HFFc6 (cell line): ENCODE data around the gene LAIR1. TPM values are rescaled to one million over a fixed set of nuclear protein-coding genes. Genes with fewer than 3 reads are reported as not detected.

ENCODE experiments used
- DNase-seq: peaks from one replicate; pipeline ENCODE4 v3.0.0-alpha.2; 2018
- H3K27ac Mint-ChIP-seq: 2 replicates; pipeline ENCODE4 v1.8.0; 2020; ENCODE audit warnings: mild to moderate bottlenecking, mixed read lengths
- H3K27me3 Mint-ChIP-seq: 2 replicates; pipeline ENCODE4 v1.8.0; 2021; ENCODE audit warnings: mild to moderate bottlenecking, moderate library complexity, mixed read lengths; ENCODE audit not compliant: insufficient read depth
- H3K36me3 Mint-ChIP-seq: 2 replicates; pipeline ENCODE4 v1.8.0; 2021; ENCODE audit warnings: low read depth, mixed read lengths
- H3K4me1 Mint-ChIP-seq: 2 replicates; pipeline ENCODE4 v1.8.0; 2020; ENCODE audit warnings: low read depth, mixed read lengths
- H3K4me3 Mint-ChIP-seq: 2 replicates; pipeline ENCODE4 v1.8.0; 2020; ENCODE audit warnings: mild to moderate bottlenecking, moderate library complexity, mixed read lengths
- H3K9me3 Mint-ChIP-seq: 2 replicates; pipeline ENCODE4 v1.8.0; 2020; ENCODE audit warnings: mild to moderate bottlenecking, mixed read lengths
- total RNA-seq, 6 experiments: library from RNA; stranded (reverse); fragmentation: NEBNext Ultra II Directional; extraction: Animal tissue kit (Norgen Biotek cat#: 25700); gene quantifications; 2 replicates in 1 of 6; 3 replicates in 5 of 6; pipeline ENCODE4 v1.2.3, GENCODE V29; 2021
- TF ChIP-seq, protein P1 (sequence below): fragments of 200-600 bp; sonication (generic); IDR thresholded peaks from 2 replicates; pipeline ENCODE4 v1.5.0; 2021; ENCODE audit warnings: antibody characterized with exemption, mild to moderate bottlenecking

The LAIR1 gene
- total RNA-seq, 6 experiments from 2014 or later, result not detected

GRCh38 chr19:54354761-54355160, 10.0 kb downstream of the LAIR1 start:
- no peaks in the 10 kb centered on the region for H3K9me3 Mint-ChIP-seq
- H3K4me3 Mint-ChIP-seq, result no peak overlapping the region

GRCh38 chr19:54352546-54352945, 12.2 kb downstream of the LAIR1 start:
- H3K9me3 Mint-ChIP-seq, result peaks cover 4% of the 10 kb centered on the region; the same call in 1 of the 2 replicates
- no peaks in the 10 kb centered on the region for H3K36me3 Mint-ChIP-seq
- H3K4me3 Mint-ChIP-seq, result no peak overlapping the region
- no peaks in the 10 kb centered on the region for H3K4me1 Mint-ChIP-seq
- no peak overlapping the region for H3K27ac Mint-ChIP-seq
- no peak for DNase-seq
- TF ChIP-seq, protein P1, sequence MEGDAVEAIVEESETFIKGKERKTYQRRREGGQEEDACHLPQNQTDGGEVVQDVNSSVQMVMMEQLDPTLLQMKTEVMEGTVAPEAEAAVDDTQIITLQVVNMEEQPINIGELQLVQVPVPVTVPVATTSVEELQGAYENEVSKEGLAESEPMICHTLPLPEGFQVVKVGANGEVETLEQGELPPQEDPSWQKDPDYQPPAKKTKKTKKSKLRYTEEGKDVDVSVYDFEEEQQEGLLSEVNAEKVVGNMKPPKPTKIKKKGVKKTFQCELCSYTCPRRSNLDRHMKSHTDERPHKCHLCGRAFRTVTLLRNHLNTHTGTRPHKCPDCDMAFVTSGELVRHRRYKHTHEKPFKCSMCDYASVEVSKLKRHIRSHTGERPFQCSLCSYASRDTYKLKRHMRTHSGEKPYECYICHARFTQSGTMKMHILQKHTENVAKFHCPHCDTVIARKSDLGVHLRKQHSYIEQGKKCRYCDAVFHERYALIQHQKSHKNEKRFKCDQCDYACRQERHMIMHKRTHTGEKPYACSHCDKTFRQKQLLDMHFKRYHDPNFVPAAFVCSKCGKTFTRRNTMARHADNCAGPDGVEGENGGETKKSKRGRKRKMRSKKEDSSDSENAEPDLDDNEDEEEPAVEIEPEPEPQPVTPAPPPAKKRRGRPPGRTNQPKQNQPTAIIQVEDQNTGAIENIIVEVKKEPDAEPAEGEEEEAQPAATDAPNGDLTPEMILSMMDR, result no peak
- peaks cover 10% of the 10 kb centered on the region for H3K27me3 Mint-ChIP-seq

More at GRCh38 chr19:54354761-54355160, 10.0 kb downstream of the LAIR1 start:
- Mint-ChIP-seq H3K4me1 (no peaks in the 10 kb centered on the region), H3K36me3 (no peaks in the 10 kb centered on the region), H3K27me3 (peaks cover 10% of the 10 kb centered on the region), H3K27ac (no peak overlapping the region)
- no peak for DNase-seq
- TF ChIP-seq, protein P1, result no peak

- DNase-seq, result no peak
- TF ChIP-seq, protein P1, result no peak
- Mint-ChIP-seq H3K9me3 (peaks cover 4% of the 10 kb centered on the region; the same call in 1 of the 2 replicates), H3K4me3 (no peak overlapping the region), H3K4me1 (no peaks in the 10 kb centered on the region), H3K36me3 (no peaks in the 10 kb centered on the region), H3K27me3 (peaks cover 13% of the 10 kb centered on the region), H3K27ac (no peak overlapping the region)
Observed at GRCh38 chr19:54352041-54352440, 12.7 kb downstream of the LAIR1 start.

GRCh38 chr19:54351474-54351873, 13.3 kb downstream of the LAIR1 start:
- TF ChIP-seq, protein P1, result no peak
- H3K4me3 Mint-ChIP-seq, result no peak overlapping the region
- no peak overlapping the region for H3K27ac Mint-ChIP-seq
- H3K27me3 Mint-ChIP-seq, result peaks cover 16% of the 10 kb centered on the region
- no peaks in the 10 kb centered on the region for H3K4me1 Mint-ChIP-seq
- no peak for DNase-seq
- H3K36me3 Mint-ChIP-seq, result no peaks in the 10 kb centered on the region
- H3K9me3 Mint-ChIP-seq, result peaks cover 4% of the 10 kb centered on the region; the same call in 1 of the 2 replicates

- Mint-ChIP-seq H3K27me3 (peaks cover 18% of the 10 kb centered on the region), H3K27ac (no peak overlapping the region), H3K9me3 (peaks cover 4% of the 10 kb centered on the region; the same call in 1 of the 2 replicates), H3K36me3 (no peaks in the 10 kb centered on the region), H3K4me1 (no peaks in the 10 kb centered on the region), H3K4me3 (no peak overlapping the region)
- TF ChIP-seq, protein P1, result no peak
- no peak for DNase-seq
Observed at GRCh38 chr19:54345938-54346386, 18.8 kb downstream of the LAIR1 start.

DNA sequence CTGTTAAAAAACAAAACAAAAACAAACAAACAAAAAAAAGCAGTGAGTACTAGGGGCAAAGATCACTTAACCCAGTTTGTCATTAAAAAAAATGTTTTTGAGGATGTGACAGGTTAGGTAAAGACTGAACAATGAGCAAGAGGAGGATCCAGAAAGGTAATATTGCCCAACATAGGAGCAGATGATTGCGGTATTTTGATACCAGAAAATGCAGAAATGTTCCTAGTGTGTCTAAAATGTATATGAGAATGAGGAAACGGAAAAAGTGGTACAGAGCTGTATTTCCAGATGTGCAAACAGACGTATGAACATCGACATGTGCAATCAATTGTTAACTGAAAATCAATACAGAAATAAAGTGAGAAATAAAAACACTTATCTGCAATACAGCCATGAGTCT, 20.9 kb downstream of the LAIR1 start:
- peaks cover 30% of the 10 kb centered on the region for H3K27me3 Mint-ChIP-seq
- no peak overlapping the region for H3K27ac Mint-ChIP-seq
- H3K4me3 Mint-ChIP-seq, result no peak overlapping the region
- no peaks in the 10 kb centered on the region for H3K36me3 Mint-ChIP-seq
- H3K9me3 Mint-ChIP-seq, result peaks cover 4% of the 10 kb centered on the region; the same call in 1 of the 2 replicates
- no peak for DNase-seq
- TF ChIP-seq, protein P1, result no peak
- no peaks in the 10 kb centered on the region for H3K4me1 Mint-ChIP-seq
